Measurements from ENCODE around the gene MRPL2.

GRCh38 chr6:43038727-43039126 is 20.5 kb downstream of the MRPL2 start:
- TF ChIP-seq, protein P1, sequence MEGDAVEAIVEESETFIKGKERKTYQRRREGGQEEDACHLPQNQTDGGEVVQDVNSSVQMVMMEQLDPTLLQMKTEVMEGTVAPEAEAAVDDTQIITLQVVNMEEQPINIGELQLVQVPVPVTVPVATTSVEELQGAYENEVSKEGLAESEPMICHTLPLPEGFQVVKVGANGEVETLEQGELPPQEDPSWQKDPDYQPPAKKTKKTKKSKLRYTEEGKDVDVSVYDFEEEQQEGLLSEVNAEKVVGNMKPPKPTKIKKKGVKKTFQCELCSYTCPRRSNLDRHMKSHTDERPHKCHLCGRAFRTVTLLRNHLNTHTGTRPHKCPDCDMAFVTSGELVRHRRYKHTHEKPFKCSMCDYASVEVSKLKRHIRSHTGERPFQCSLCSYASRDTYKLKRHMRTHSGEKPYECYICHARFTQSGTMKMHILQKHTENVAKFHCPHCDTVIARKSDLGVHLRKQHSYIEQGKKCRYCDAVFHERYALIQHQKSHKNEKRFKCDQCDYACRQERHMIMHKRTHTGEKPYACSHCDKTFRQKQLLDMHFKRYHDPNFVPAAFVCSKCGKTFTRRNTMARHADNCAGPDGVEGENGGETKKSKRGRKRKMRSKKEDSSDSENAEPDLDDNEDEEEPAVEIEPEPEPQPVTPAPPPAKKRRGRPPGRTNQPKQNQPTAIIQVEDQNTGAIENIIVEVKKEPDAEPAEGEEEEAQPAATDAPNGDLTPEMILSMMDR (IDR thresholded peaks at IDR 0.05): no peak
- TF ChIP-seq POLR2A (IDR thresholded peaks at IDR 0.05): no peak

Measured in uterus (tissue), 2 donors.